H1 (cell line): Measurements from ENCODE around the gene RBM17.

Source experiments
- EZH2 ChIP-seq: fragments of 200-600 bp; sonication (generic); IDR thresholded peaks from 2 replicates; pipeline ENCODE4 v1.7.1; 2012; ENCODE audit warnings: low read depth, mild to moderate bottlenecking, moderate library complexity, low read length, inconsistent platforms; ENCODE audit not compliant: severe bottlenecking
- TF ChIP-seq, protein P1 (sequence below), 3 experiments: IDR thresholded peaks; 1 replicate in 2 of 3; 2 replicates in 1 of 3; pipeline versions ENCODE4 v1.5.1 to v1.6.1; 2011; ENCODE audit warnings: low read length in 3 of 3, mild to moderate bottlenecking in 3 of 3, inconsistent platforms in 2 of 3, low read depth in 1 of 3, moderate library complexity in 1 of 3; ENCODE audit not compliant: insufficient read depth in 1 of 3; ENCODE audit errors: control extremely low read depth in 1 of 3

DNA sequence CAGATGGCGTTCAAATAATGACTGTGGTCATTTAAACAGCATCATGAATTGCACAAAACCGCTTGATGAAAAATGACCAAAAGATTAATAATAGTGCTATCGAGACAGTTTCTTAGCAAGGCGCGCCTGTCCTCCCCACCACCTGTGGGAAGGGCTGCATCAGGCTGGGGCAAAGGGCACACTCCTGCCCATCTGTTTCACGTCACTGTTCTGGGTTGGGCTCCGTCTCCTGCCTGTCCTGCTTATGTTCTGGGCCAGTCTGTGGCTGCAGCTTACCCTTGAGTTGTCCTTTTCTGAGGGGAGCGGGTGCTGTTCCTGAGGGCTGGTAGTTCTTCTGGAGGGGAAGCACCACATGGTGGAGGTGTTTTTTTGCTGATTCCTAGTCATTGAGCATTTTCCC, 13.3 kb downstream of the RBM17 start:
- no peak for TF ChIP-seq EZH2
- TF ChIP-seq, protein P1, sequence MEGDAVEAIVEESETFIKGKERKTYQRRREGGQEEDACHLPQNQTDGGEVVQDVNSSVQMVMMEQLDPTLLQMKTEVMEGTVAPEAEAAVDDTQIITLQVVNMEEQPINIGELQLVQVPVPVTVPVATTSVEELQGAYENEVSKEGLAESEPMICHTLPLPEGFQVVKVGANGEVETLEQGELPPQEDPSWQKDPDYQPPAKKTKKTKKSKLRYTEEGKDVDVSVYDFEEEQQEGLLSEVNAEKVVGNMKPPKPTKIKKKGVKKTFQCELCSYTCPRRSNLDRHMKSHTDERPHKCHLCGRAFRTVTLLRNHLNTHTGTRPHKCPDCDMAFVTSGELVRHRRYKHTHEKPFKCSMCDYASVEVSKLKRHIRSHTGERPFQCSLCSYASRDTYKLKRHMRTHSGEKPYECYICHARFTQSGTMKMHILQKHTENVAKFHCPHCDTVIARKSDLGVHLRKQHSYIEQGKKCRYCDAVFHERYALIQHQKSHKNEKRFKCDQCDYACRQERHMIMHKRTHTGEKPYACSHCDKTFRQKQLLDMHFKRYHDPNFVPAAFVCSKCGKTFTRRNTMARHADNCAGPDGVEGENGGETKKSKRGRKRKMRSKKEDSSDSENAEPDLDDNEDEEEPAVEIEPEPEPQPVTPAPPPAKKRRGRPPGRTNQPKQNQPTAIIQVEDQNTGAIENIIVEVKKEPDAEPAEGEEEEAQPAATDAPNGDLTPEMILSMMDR (IDR thresholded peaks at IDR 0.05; ENCODE audit: control extremely low read depth in 1 of 3, insufficient read depth in 1 of 3, low read depth in 1 of 3, low read length in 3 of 3): no peak
